H1 (cell line): ENCODE data around the gene TUBGCP3. TPM values are rescaled to one million over a fixed set of nuclear protein-coding genes. Genes with fewer than 3 reads are reported as not detected.

Experiments used
- CTCF ChIA-PET: fragments of 300-600 bp; sonication (Branson Sonifier 250); formaldehyde crosslinking; loops from one replicate; lab custom pipeline; 2021; ENCODE audit not compliant: partially characterized antibody; lab: Charles Lee
- POLR2A ChIA-PET: fragments of 300-600 bp; sonication (Branson Sonifier 250); formaldehyde crosslinking; loops from one replicate; lab custom pipeline; 2021; ENCODE audit warnings: inconsistent platforms; ENCODE audit not compliant: partially characterized antibody; lab: Charles Lee
- DNase-seq, 2 experiments: peaks; one replicate each; pipeline versions ENCODE4 v3.0.0 to v3.0.0-alpha.2; 2010 to 2022; ENCODE audit warnings: low spot score in 2 of 2, low read depth in 1 of 2, mixed read lengths in 1 of 2
- FAIRE-seq: peaks from 2 replicates; lab custom pipeline; 2011; peaks lifted over from hg19 to GRCh38; lab: Jason Lieb, UNC
- H2AFZ ChIP-seq: 2 replicates; pipeline ENCODE4 v1.8.1; 2012; ENCODE audit warnings: low read length, inconsistent platforms
- H2AK5ac ChIP-seq: 2 replicates; pipeline ENCODE4 v1.6.1; 2013; ENCODE audit warnings: low read depth, low read length
- H2BK120ac ChIP-seq: replicated peaks from 2 replicates; pipeline ENCODE3; 2013; ENCODE audit warnings: low read depth, low read length, inconsistent platforms
- H2BK12ac ChIP-seq: 2 replicates; pipeline ENCODE4 v1.6.1; 2013; ENCODE audit warnings: low read depth, low read length
- H2BK15ac ChIP-seq: 2 replicates; pipeline ENCODE4 v1.6.1; 2013; ENCODE audit warnings: low read length
- H2BK20ac ChIP-seq: 2 replicates; pipeline ENCODE4 v1.6.1; 2013; ENCODE audit warnings: low read length
- H2BK5ac ChIP-seq: 2 replicates; pipeline ENCODE4 v1.6.1; 2013; ENCODE audit warnings: low read depth, low read length
- H3K14ac ChIP-seq: 2 replicates; pipeline ENCODE4 v1.6.1; 2013; ENCODE audit warnings: inconsistent platforms; ENCODE audit not compliant: insufficient read length
- H3K18ac ChIP-seq: 2 replicates; pipeline ENCODE4 v1.6.1; 2013; ENCODE audit warnings: low read length; ENCODE audit errors: extremely low read depth
- H3K23ac ChIP-seq: 2 replicates; pipeline ENCODE4 v1.6.1; 2013; ENCODE audit warnings: inconsistent platforms; ENCODE audit not compliant: insufficient read length
- H3K23me2 ChIP-seq: 2 replicates; pipeline ENCODE4 v1.6.1; 2013; ENCODE audit warnings: low read depth, low read length
- H3K27ac ChIP-seq: 2 replicates; pipeline ENCODE4 v1.6.1; 2011; ENCODE audit warnings: low read depth, low read length, inconsistent platforms
- H3K27me3 ChIP-seq, 4 experiments: replicated peaks in 1 of 4; 1 replicate in 1 of 4; 2 replicates in 3 of 4; pipeline versions ENCODE4 v1.6.1 to v1.8.1; 2011 to 2013; ENCODE audit warnings: low read length in 3 of 4, mild to moderate bottlenecking in 3 of 4, inconsistent platforms in 2 of 4, mixed read lengths in 2 of 4, moderate library complexity in 1 of 4; ENCODE audit not compliant: control insufficient read depth in 3 of 4, insufficient read depth in 3 of 4; ENCODE audit errors: extremely low read depth in 1 of 4
- H3K36me3 ChIP-seq, 4 experiments: 2 replicates each; pipeline versions ENCODE4 v1.6.1 to v1.8.1; 2011 to 2013; ENCODE audit warnings: mild to moderate bottlenecking in 4 of 4, low read length in 3 of 4, moderate library complexity in 2 of 4, control low read depth in 1 of 4, inconsistent platforms in 1 of 4; ENCODE audit not compliant: insufficient read depth in 4 of 4, control insufficient read depth in 2 of 4
- H3K4ac ChIP-seq: replicated peaks from 2 replicates; pipeline ENCODE3; 2013; ENCODE audit warnings: low read length, low read depth, mixed read lengths, inconsistent platforms; ENCODE audit not compliant: insufficient read length
- H3K4me1 ChIP-seq, 4 experiments: replicated peaks in 1 of 4; 1 replicate in 1 of 4; 2 replicates in 3 of 4; pipeline versions ENCODE4 v1.6.1 to v1.8.1; 2011 to 2013; ENCODE audit warnings: low read length in 3 of 4, inconsistent platforms in 2 of 4, mixed read lengths in 1 of 4; ENCODE audit not compliant: insufficient read depth in 4 of 4, control insufficient read depth in 3 of 4
- H3K4me2 ChIP-seq, 2 experiments: 2 replicates each; pipeline versions ENCODE4 v1.6.1 to v1.8.1; 2011 to 2013; ENCODE audit warnings: low read depth in 2 of 2, low read length in 2 of 2, control low read depth in 1 of 2, inconsistent platforms in 1 of 2, mild to moderate bottlenecking in 1 of 2; ENCODE audit not compliant: insufficient read depth in 1 of 2
- H3K4me3 ChIP-seq, 4 experiments: fragments of 200-600, 300-600 bp in 1 of 4; sonication (generic), shearing (Covaris generic), sonication (Bioruptor Twin) in 1 of 4; 2 replicates each; pipeline versions ENCODE4 v1.5.1 to v1.8.1; 2011 to 2016; ENCODE audit warnings: low read length in 4 of 4, low read depth in 3 of 4, control low read depth in 2 of 4, inconsistent platforms in 2 of 4, mild to moderate bottlenecking in 2 of 4, mixed read lengths in 1 of 4, moderate library complexity in 1 of 4; ENCODE audit not compliant: insufficient read depth in 2 of 4; ENCODE audit errors: extremely low read depth in 1 of 4
- H3K56ac ChIP-seq: replicated peaks from 2 replicates; pipeline ENCODE3; 2013; ENCODE audit warnings: low read depth, mild to moderate bottlenecking, mixed read lengths, low read length, inconsistent platforms; ENCODE audit not compliant: insufficient read length
- H3K79me1 ChIP-seq: 2 replicates; pipeline ENCODE4 v1.6.1; 2013; ENCODE audit warnings: low read depth, low read length, control low read depth
- H3K79me2 ChIP-seq, 2 experiments: 2 replicates each; pipeline versions ENCODE4 v1.6.1 to v1.8.1; 2012 to 2013; ENCODE audit warnings: low read length in 2 of 2, mild to moderate bottlenecking in 2 of 2, inconsistent platforms in 1 of 2; ENCODE audit not compliant: insufficient read depth in 2 of 2, control insufficient read depth in 1 of 2
- H3K9ac ChIP-seq, 4 experiments: replicated peaks in 1 of 4; 1 replicate in 1 of 4; 2 replicates in 3 of 4; pipeline versions ENCODE4 v1.6.1 to v1.8.1; 2011 to 2013; ENCODE audit warnings: low read depth in 3 of 4, low read length in 3 of 4, control low read depth in 2 of 4, mild to moderate bottlenecking in 2 of 4, moderate library complexity in 2 of 4, inconsistent platforms in 1 of 4; ENCODE audit errors: extremely low read depth in 1 of 4
- H3K9me3 ChIP-seq, 2 experiments: 2 replicates each; pipeline versions ENCODE4 v1.6.1 to v1.8.1; 2012 to 2013; ENCODE audit warnings: mild to moderate bottlenecking in 2 of 2, moderate library complexity in 2 of 2, control low read depth in 1 of 2, inconsistent platforms in 1 of 2, low read depth in 1 of 2, low read length in 1 of 2, mixed read lengths in 1 of 2; ENCODE audit not compliant: insufficient read depth in 2 of 2
- H4K20me1 ChIP-seq, 2 experiments: replicated peaks in 1 of 2; 2 replicates each; pipeline versions ENCODE3 to v1.8.1; 2011 to 2013; ENCODE audit warnings: inconsistent platforms in 2 of 2, low read length in 2 of 2, mild to moderate bottlenecking in 1 of 2; ENCODE audit not compliant: insufficient read depth in 2 of 2, control insufficient read depth in 1 of 2
- H4K5ac ChIP-seq: 2 replicates; pipeline ENCODE4 v1.6.1; 2013; ENCODE audit warnings: low read length, low read depth, mixed read lengths, inconsistent platforms; ENCODE audit not compliant: insufficient read length
- H4K8ac ChIP-seq: 2 replicates; pipeline ENCODE4 v1.8.0; 2013; ENCODE audit warnings: mild to moderate bottlenecking, moderate library complexity, low read length, inconsistent platforms; ENCODE audit not compliant: insufficient read depth; ENCODE audit errors: extremely low read depth
- H4K91ac ChIP-seq: replicated peaks from 2 replicates; pipeline ENCODE3; 2013; ENCODE audit warnings: low read length, mixed read lengths, inconsistent platforms; ENCODE audit not compliant: insufficient read length
- CBX8 ChIP-seq: fragments of 300-800, 300-1000 bp; sonication (generic); IDR thresholded peaks from 2 replicates; pipeline ENCODE4 v1.7.1; 2016; ENCODE audit warnings: low read depth, low read length, borderline replicate concordance
- EP300 ChIP-seq, 2 experiments: IDR thresholded peaks; 1 replicate in 1 of 2; 2 replicates in 1 of 2; pipeline ENCODE4 v1.6.1; 2011 to 2012; ENCODE audit warnings: low read depth in 2 of 2, low read length in 2 of 2, mild to moderate bottlenecking in 2 of 2, borderline replicate concordance in 1 of 2, inconsistent platforms in 1 of 2, moderate library complexity in 1 of 2
- KDM1A ChIP-seq: fragments of 200-600, 300-600 bp; sonication (generic); IDR thresholded peaks from 2 replicates; pipeline ENCODE4 v1.7.1; 2016; ENCODE audit warnings: mild to moderate bottlenecking, low read length, borderline replicate concordance
- WGBS, 2 experiments: shearing (Covaris generic) in 1 of 2; methylation state at CpG; one replicate each; pipeline versions ENCODE4 v1.1.6 to v1.1.7; 2013 to 2015; ENCODE audit warnings: low lambda C conversion rate in 2 of 2, mixed read lengths in 2 of 2, inconsistent platforms in 1 of 2, low coverage in 1 of 2, missing lambda C conversion rate in 1 of 2; ENCODE audit not compliant: insufficient replicate concordance in 2 of 2, insufficient coverage in 1 of 2, insufficient read length in 1 of 2; ENCODE audit errors: extremely low coverage in 1 of 2, missing lambda C conversion rate in 1 of 2; 5-methylcytosine and 5-hydroxymethylcytosine counted together
- polyA plus RNA-seq, 7 experiments: library from polyadenylated mRNA; depleted of rRNA in 3 of 7; stranded (reverse) in 5 of 7; unstranded in 2 of 7; fragments of >200 nt in 5 of 7; fragments of 200-250 nt in 2 of 7; gene quantifications; 1 replicate in 5 of 7; 2 replicates in 1 of 7; 4 replicates in 1 of 7; pipeline versions ENCODE4 v1.2.1 to v1.2.3, GENCODE V29; 2011 to 2013; ENCODE audit warnings: missing spikeins in 2 of 7, mixed read lengths in 2 of 7
- total RNA-seq: library from RNA; stranded (reverse); fragmentation: NEBNext Ultra II Directional; extraction: Animal tissue kit (Norgen Biotek cat#: 25700); gene quantifications from 2 replicates; pipeline ENCODE4 v1.2.1, GENCODE V29; 2021

The TUBGCP3 gene
- total and polyA plus RNA-seq, 2 of the 8 experiments (the other 6 are each of a cell fraction or from before 2014, with no cell fraction given), result 27.0 to 31.7 TPM

- Histone ChIP-seq H3K79me2 (no peaks in the 10 kb centered on the region), H2BK12ac (no peak overlapping the region), H4K5ac (no peak overlapping the region), H4K20me1 (no peaks in the 10 kb centered on the region), H2BK5ac (no peak overlapping the region), H3K4me2 (no peak overlapping the region), H4K91ac (no peak overlapping the region), H3K36me3 (no peaks in the 10 kb centered on the region), H3K23ac (no peak overlapping the region), H3K4ac (no peak overlapping the region), H3K27me3 (no peaks in the 10 kb centered on the region), H4K8ac (no peak overlapping the region), H3K18ac (no peak overlapping the region), H3K79me1 (no peaks in the 10 kb centered on the region), H3K9ac (no peak overlapping the region), H3K4me3 (no peak overlapping the region), H2BK20ac (no peak overlapping the region), H2AFZ (no peak overlapping the region), H2AK5ac (no peak overlapping the region), H3K9me3 (no peaks in the 10 kb centered on the region), H2BK15ac (no peak overlapping the region), H3K4me1 (no peaks in the 10 kb centered on the region; a peak in 1 of 7 replicates), H3K14ac (no peak overlapping the region), H3K27ac (no peak overlapping the region), H3K56ac (no peak overlapping the region), H3K23me2 (no peaks in the 10 kb centered on the region), H2BK120ac (no peak overlapping the region)
- WGBS, 2 experiments, result 89% methylated on average over 19 of the region's 19 CpGs; no CpG with 5 or more reads in 1 of the 2 experiments
- TF ChIP-seq KDM1A (no peak), CBX8 (no peak), EP300 (IDR thresholded peaks at IDR 0.05; ENCODE audit: borderline replicate concordance in 1 of 2, low read depth in 2 of 2, low read length in 2 of 2) (no peak)
- DNase-seq (peak in 1 of 2 experiments; percentile 39), FAIRE-seq (no peak)
- CTCF ChIA-PET, result interaction anchor here (0.8 to 1.5 kb wide), 2 partner anchors 16 to 43 kb away, joined by 3 read pairs; no protein-coding TSS in a partner anchor
- POLR2A ChIA-PET, result no interaction called here
These were observed 120.7 kb downstream of the TUBGCP3 start for GRCh38 chr13:112467236-112467635.
